ENCODE measurements around the gene PHLDB2.

PHLDB2 gene

GRCh38 chr3:111980716-111981456 is 121.8 kb downstream of the PHLDB2 start:
- peaks cover 6% of the 10 kb centered on the region for H3K4me1 ChIP-seq (ENCODE audit: control insufficient read depth, insufficient read depth, low read depth, low read length)
- no peak overlapping the region for H2BK15ac ChIP-seq (ENCODE audit: low read depth, poor library complexity, severe bottlenecking)
- H3K79me1 ChIP-seq (replicated peaks; ENCODE audit: low read length, poor library complexity, severe bottlenecking): peaks cover 8% of the 10 kb centered on the region
- peak overlapping the region in 1 of 2 experiments; percentile 94 for H3K4me3 ChIP-seq (ENCODE audit: insufficient read depth in 1 of 2, low read depth in 1 of 2, low read length in 2 of 2)
- H2BK12ac ChIP-seq (ENCODE audit: low read length in 2 of 2): no peak overlapping the region
- H3K27ac ChIP-seq (ENCODE audit: low read length, poor library complexity, severe bottlenecking): no peak overlapping the region
- no peak overlapping the region for H4K8ac ChIP-seq (ENCODE audit: low read length)
- peak overlapping the region; percentile 17 for H3K4me2 ChIP-seq (ENCODE audit: low read length, poor library complexity, severe bottlenecking)
- no peak overlapping the region for H3K4ac ChIP-seq (ENCODE audit: low read depth in 1 of 2, low read length in 2 of 2)
- 95% methylated on average over 6 of the region's 10 CpGs for WGBS
- H3K9me3 ChIP-seq (ENCODE audit: control insufficient read depth, low read length): no peaks in the 10 kb centered on the region
- H4K91ac ChIP-seq (ENCODE audit: low read length): no peak overlapping the region
- peak overlapping the region in 1 of 2 experiments; percentile 80 for H3K23ac ChIP-seq (ENCODE audit: low read length in 2 of 2)
- no peak overlapping the region for H3K18ac ChIP-seq (ENCODE audit: low read depth in 1 of 2, low read length in 2 of 2)
- peaks cover 0 to 8% of the 10 kb centered on the region in 2 experiments for H3K36me3 ChIP-seq (ENCODE audit: control insufficient read depth in 1 of 2, insufficient read depth in 2 of 2, low read depth in 1 of 2, low read length in 2 of 2)
- no peak overlapping the region for H2BK120ac ChIP-seq (ENCODE audit: low read depth, low read length)
- no peak overlapping the region for H2BK5ac ChIP-seq (ENCODE audit: low read depth, low read length, poor library complexity, severe bottlenecking)
- H3K9ac ChIP-seq (ENCODE audit: low read length): peak overlapping the region; percentile 28
- peak overlapping the region; percentile 84 for H2AK5ac ChIP-seq (ENCODE audit: low read length, severe bottlenecking)
- H3K27me3 ChIP-seq (ENCODE audit: control insufficient read depth in 1 of 2, insufficient read depth in 1 of 2, low read length in 2 of 2): no peaks in the 10 kb centered on the region
- no peak for DNase-seq
- peak overlapping the region in 1 of 2 experiments; percentile 89 for H3K14ac ChIP-seq (ENCODE audit: low read length in 2 of 2)
- no peak overlapping the region for H2AFZ ChIP-seq (ENCODE audit: low read depth, low read length)

DNA sequence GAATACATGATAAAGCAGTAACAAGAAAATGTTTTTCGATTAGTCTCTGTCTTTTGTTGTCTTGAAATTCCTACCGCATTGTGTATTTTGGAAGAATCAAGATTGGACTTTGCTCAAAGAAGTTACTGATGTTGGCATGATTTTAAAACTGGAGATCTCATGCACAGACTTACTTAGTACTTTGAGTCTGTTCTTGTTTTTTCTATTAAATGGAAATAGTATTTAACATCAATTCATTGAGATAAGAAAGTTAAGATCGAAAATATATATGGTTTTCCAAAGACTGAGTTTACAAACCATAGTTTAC is 122.3 kb downstream of the PHLDB2 start:
- Histone ChIP-seq H3K4me1 (ENCODE audit: control insufficient read depth, insufficient read depth, low read depth, low read length) (peaks cover 6% of the 10 kb centered on the region), H3K9me3 (ENCODE audit: control insufficient read depth, low read length) (no peaks in the 10 kb centered on the region), H3K14ac (ENCODE audit: low read length in 2 of 2) (no peak overlapping the region), H2BK120ac (ENCODE audit: low read depth, low read length) (no peak overlapping the region), H3K18ac (ENCODE audit: low read depth in 1 of 2, low read length in 2 of 2) (no peak overlapping the region), H2BK15ac (ENCODE audit: low read depth, poor library complexity, severe bottlenecking) (no peak overlapping the region), H2AK5ac (ENCODE audit: low read length, severe bottlenecking) (no peak overlapping the region), H4K91ac (ENCODE audit: low read length) (no peak overlapping the region), H3K23ac (ENCODE audit: low read length in 2 of 2) (no peak overlapping the region), H3K27ac (ENCODE audit: low read length, poor library complexity, severe bottlenecking) (no peak overlapping the region), H2AFZ (ENCODE audit: low read depth, low read length) (no peak overlapping the region), H3K4ac (ENCODE audit: low read depth in 1 of 2, low read length in 2 of 2) (no peak overlapping the region), H2BK12ac (ENCODE audit: low read length in 2 of 2) (no peak overlapping the region), H4K8ac (ENCODE audit: low read length) (no peak overlapping the region), H3K27me3 (ENCODE audit: control insufficient read depth in 1 of 2, insufficient read depth in 1 of 2, low read length in 2 of 2) (no peaks in the 10 kb centered on the region), H2BK5ac (ENCODE audit: low read depth, low read length, poor library complexity, severe bottlenecking) (no peak overlapping the region), H3K4me2 (ENCODE audit: low read length, poor library complexity, severe bottlenecking) (no peak overlapping the region), H3K79me1 (replicated peaks; ENCODE audit: low read length, poor library complexity, severe bottlenecking) (peaks cover 8% of the 10 kb centered on the region), H3K36me3 (ENCODE audit: control insufficient read depth in 1 of 2, insufficient read depth in 2 of 2, low read depth in 1 of 2, low read length in 2 of 2) (peaks cover 2 to 4% of the 10 kb centered on the region in 2 experiments), H3K9ac (ENCODE audit: low read length) (peak overlapping the region; percentile 28), H3K4me3 (ENCODE audit: insufficient read depth in 1 of 2, low read depth in 1 of 2, low read length in 2 of 2) (peak overlapping the region in 1 of 2 experiments; percentile 9)
- no peak for DNase-seq
- 72% methylated on average over 2 of the region's 3 CpGs for WGBS

- no peak for DNase-seq
- Histone ChIP-seq H3K18ac (ENCODE audit: low read depth in 1 of 2, low read length in 2 of 2) (no peak overlapping the region), H3K27me3 (ENCODE audit: control insufficient read depth in 1 of 2, insufficient read depth in 1 of 2, low read length in 2 of 2) (no peaks in the 10 kb centered on the region), H3K4me1 (ENCODE audit: control insufficient read depth, insufficient read depth, low read depth, low read length) (peaks cover 4% of the 10 kb centered on the region), H3K9ac (ENCODE audit: low read length) (no peak overlapping the region), H2BK5ac (ENCODE audit: low read depth, low read length, poor library complexity, severe bottlenecking) (no peak overlapping the region), H4K8ac (ENCODE audit: low read length) (no peak overlapping the region), H3K14ac (ENCODE audit: low read length in 2 of 2) (no peak overlapping the region), H3K27ac (ENCODE audit: low read length, poor library complexity, severe bottlenecking) (no peak overlapping the region), H3K36me3 (ENCODE audit: control insufficient read depth in 1 of 2, insufficient read depth in 2 of 2, low read depth in 1 of 2, low read length in 2 of 2) (peaks cover 9 to 29% of the 10 kb centered on the region in 2 experiments), H2BK15ac (ENCODE audit: low read depth, poor library complexity, severe bottlenecking) (no peak overlapping the region), H3K4me3 (ENCODE audit: insufficient read depth in 1 of 2, low read depth in 1 of 2, low read length in 2 of 2) (no peak overlapping the region), H2AK5ac (ENCODE audit: low read length, severe bottlenecking) (no peak overlapping the region), H3K4me2 (ENCODE audit: low read length, poor library complexity, severe bottlenecking) (no peak overlapping the region), H3K9me3 (ENCODE audit: control insufficient read depth, low read length) (no peaks in the 10 kb centered on the region), H3K23ac (ENCODE audit: low read length in 2 of 2) (no peak overlapping the region), H4K91ac (ENCODE audit: low read length) (no peak overlapping the region), H2BK120ac (ENCODE audit: low read depth, low read length) (no peak overlapping the region), H3K4ac (ENCODE audit: low read depth in 1 of 2, low read length in 2 of 2) (no peak overlapping the region), H3K79me1 (replicated peaks; ENCODE audit: low read length, poor library complexity, severe bottlenecking) (peaks cover 8% of the 10 kb centered on the region), H2AFZ (ENCODE audit: low read depth, low read length) (no peak overlapping the region), H2BK12ac (ENCODE audit: low read length in 2 of 2) (no peak overlapping the region)
- 93% methylated on average over 1 of the region's 2 CpGs for WGBS
Observed at GRCh38 chr3:111984636-111985298, 125.7 kb downstream of the PHLDB2 start.

DNA sequence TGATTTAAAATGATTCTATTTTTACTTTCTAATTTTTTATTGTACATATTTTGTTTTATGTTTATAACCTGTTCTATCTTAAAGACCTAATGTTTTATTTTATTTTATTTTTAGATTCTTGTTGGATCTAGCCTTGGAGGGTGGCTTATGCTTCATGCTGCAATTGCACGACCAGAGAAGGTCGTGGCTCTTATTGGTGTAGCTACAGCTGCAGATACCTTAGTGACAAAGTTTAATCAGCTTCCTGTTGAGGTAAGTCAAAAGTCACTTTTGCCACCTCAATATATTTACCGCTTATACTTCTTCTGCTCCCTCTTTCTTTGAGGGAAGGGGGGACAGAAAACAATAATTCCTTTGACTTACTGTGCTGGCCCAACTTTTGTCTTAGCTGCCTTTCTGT is 127.7 kb downstream of the PHLDB2 start:
- H3K23ac ChIP-seq (ENCODE audit: low read length in 2 of 2): no peak overlapping the region
- peaks cover 4% of the 10 kb centered on the region for H3K79me1 ChIP-seq (replicated peaks; ENCODE audit: low read length, poor library complexity, severe bottlenecking)
- H3K27ac ChIP-seq (ENCODE audit: low read length, poor library complexity, severe bottlenecking): no peak overlapping the region
- no peak overlapping the region for H2BK12ac ChIP-seq (ENCODE audit: low read length in 2 of 2)
- no peak overlapping the region for H4K8ac ChIP-seq (ENCODE audit: low read length)
- no peak overlapping the region for H3K4me3 ChIP-seq (ENCODE audit: insufficient read depth in 1 of 2, low read depth in 1 of 2, low read length in 2 of 2)
- H3K9me3 ChIP-seq (ENCODE audit: control insufficient read depth, low read length): no peaks in the 10 kb centered on the region
- H2BK5ac ChIP-seq (ENCODE audit: low read depth, low read length, poor library complexity, severe bottlenecking): no peak overlapping the region
- H2AK5ac ChIP-seq (ENCODE audit: low read length, severe bottlenecking): no peak overlapping the region
- no peak overlapping the region for H3K4me2 ChIP-seq (ENCODE audit: low read length, poor library complexity, severe bottlenecking)
- H2BK15ac ChIP-seq (ENCODE audit: low read depth, poor library complexity, severe bottlenecking): no peak overlapping the region
- peaks cover 12 to 42% of the 10 kb centered on the region in 2 experiments for H3K36me3 ChIP-seq (ENCODE audit: control insufficient read depth in 1 of 2, insufficient read depth in 2 of 2, low read depth in 1 of 2, low read length in 2 of 2)
- no peak for DNase-seq
- H3K4ac ChIP-seq (ENCODE audit: low read depth in 1 of 2, low read length in 2 of 2): no peak overlapping the region
- no peak overlapping the region for H2BK120ac ChIP-seq (ENCODE audit: low read depth, low read length)
- no peak overlapping the region for H4K91ac ChIP-seq (ENCODE audit: low read length)
- H3K18ac ChIP-seq (ENCODE audit: low read depth in 1 of 2, low read length in 2 of 2): no peak overlapping the region
- no peak overlapping the region for H3K14ac ChIP-seq (ENCODE audit: low read length in 2 of 2)
- H3K27me3 ChIP-seq (ENCODE audit: control insufficient read depth in 1 of 2, insufficient read depth in 1 of 2, low read length in 2 of 2): no peaks in the 10 kb centered on the region
- WGBS: 79% methylated on average over 1 of the region's 3 CpGs
- no peak overlapping the region for H2AFZ ChIP-seq (ENCODE audit: low read depth, low read length)
- H3K9ac ChIP-seq (ENCODE audit: low read length): no peak overlapping the region
- H3K4me1 ChIP-seq (ENCODE audit: control insufficient read depth, insufficient read depth, low read depth, low read length): no peaks in the 10 kb centered on the region
